Measurements from ENCODE around the gene KRTAP5-2.

The KRTAP5-2 gene

DNA sequence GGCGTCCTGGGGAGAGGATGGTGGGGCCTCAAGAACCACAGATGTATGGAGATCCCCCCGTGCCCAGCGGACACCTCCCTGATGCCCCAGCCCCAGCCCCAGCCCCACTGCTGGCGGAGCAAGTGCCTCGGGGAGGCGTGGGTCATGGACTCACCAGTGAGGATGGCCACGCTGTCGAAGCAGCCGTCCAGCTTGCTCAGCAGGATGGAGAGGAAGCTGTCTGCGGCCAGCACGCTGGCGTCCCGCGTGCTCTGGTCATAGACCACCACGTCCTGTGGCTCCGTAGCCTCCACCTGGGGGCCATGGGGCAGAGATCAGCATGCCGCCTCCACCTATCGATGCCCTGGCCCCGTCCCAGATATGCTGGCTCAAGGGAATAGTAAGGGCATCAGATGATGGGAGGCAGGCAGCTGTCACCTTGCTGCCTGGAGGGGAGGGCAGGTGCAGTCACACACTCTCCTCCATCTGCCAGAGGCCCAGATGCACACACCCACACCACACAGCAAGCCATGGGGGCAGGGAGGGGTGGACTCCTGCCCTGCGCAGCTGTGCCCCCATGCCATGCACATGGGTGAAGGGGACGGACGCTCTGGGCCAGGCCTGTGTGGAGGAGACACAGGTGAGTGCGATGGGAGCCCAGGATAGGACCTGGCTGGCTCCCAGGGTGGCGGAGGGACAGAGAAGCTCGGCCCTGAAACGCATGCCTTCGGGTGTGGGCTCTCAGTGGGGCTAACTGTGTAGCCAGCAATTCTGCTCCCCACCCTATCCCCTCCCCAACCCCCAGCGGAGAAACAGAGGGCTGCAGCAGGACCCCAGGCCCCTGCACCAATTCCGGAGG lies 34.2 kb downstream of the KRTAP5-2 start:
- TF ChIP-seq FOXP2 (optimal IDR thresholded peaks at IDR 0.05; ENCODE audit: borderline replicate concordance, extremely low read depth, extremely low read length, insufficient read depth) (no peak), POLR2AphosphoS5 (IDR thresholded peaks at IDR 0.05; ENCODE audit: low read depth, low read length) (no peak)
- TF ChIP-seq, protein P1, sequence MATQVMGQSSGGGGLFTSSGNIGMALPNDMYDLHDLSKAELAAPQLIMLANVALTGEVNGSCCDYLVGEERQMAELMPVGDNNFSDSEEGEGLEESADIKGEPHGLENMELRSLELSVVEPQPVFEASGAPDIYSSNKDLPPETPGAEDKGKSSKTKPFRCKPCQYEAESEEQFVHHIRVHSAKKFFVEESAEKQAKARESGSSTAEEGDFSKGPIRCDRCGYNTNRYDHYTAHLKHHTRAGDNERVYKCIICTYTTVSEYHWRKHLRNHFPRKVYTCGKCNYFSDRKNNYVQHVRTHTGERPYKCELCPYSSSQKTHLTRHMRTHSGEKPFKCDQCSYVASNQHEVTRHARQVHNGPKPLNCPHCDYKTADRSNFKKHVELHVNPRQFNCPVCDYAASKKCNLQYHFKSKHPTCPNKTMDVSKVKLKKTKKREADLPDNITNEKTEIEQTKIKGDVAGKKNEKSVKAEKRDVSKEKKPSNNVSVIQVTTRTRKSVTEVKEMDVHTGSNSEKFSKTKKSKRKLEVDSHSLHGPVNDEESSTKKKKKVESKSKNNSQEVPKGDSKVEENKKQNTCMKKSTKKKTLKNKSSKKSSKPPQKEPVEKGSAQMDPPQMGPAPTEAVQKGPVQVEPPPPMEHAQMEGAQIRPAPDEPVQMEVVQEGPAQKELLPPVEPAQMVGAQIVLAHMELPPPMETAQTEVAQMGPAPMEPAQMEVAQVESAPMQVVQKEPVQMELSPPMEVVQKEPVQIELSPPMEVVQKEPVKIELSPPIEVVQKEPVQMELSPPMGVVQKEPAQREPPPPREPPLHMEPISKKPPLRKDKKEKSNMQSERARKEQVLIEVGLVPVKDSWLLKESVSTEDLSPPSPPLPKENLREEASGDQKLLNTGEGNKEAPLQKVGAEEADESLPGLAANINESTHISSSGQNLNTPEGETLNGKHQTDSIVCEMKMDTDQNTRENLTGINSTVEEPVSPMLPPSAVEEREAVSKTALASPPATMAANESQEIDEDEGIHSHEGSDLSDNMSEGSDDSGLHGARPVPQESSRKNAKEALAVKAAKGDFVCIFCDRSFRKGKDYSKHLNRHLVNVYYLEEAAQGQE (IDR thresholded peaks at IDR 0.05; ENCODE audit: insufficient read depth in 1 of 2, low read depth in 2 of 2, low read length in 2 of 2): no peak

DNA sequence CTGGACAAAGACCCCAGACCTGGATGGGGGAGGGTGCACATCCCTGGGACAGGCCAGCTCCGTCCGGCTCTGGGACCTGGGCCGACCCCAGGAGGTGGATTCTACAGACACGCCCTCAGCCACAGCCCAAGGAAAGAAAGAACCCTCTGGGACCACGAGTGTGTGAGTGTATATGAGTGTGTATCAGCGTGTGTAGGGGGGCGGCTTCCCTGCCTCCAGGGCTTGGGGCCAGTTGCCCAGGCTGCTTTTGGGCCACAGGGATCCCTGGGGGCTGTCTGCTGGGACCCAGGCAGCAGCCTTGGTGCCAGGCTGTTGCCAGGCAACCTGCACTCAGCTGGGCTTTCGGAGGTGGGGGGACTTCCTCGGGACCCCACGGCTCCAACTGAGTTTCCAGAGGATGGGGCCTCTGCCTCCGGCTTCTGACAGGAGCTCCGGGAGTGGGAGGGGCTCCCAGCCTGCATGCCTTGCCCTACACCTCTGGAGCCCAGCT lies 34.9 kb downstream of the KRTAP5-2 start:
- TF ChIP-seq TAF1 (IDR thresholded peaks at IDR 0.05; ENCODE audit: borderline replicate concordance, insufficient read depth, low read length): no peak
- no peak for TF ChIP-seq POLR2AphosphoS5 (IDR thresholded peaks at IDR 0.05; ENCODE audit: low read depth, low read length)
- no peak for TF ChIP-seq SIN3A (IDR thresholded peaks at IDR 0.05; ENCODE audit: borderline replicate concordance, insufficient read depth, low read length)
- no peak for TF ChIP-seq FOXP2 (optimal IDR thresholded peaks at IDR 0.05; ENCODE audit: borderline replicate concordance, extremely low read depth, extremely low read length, insufficient read depth)
- TF ChIP-seq, protein P1 (IDR thresholded peaks at IDR 0.05; ENCODE audit: insufficient read depth in 1 of 2, low read depth in 2 of 2, low read length in 2 of 2): no peak

DNA sequence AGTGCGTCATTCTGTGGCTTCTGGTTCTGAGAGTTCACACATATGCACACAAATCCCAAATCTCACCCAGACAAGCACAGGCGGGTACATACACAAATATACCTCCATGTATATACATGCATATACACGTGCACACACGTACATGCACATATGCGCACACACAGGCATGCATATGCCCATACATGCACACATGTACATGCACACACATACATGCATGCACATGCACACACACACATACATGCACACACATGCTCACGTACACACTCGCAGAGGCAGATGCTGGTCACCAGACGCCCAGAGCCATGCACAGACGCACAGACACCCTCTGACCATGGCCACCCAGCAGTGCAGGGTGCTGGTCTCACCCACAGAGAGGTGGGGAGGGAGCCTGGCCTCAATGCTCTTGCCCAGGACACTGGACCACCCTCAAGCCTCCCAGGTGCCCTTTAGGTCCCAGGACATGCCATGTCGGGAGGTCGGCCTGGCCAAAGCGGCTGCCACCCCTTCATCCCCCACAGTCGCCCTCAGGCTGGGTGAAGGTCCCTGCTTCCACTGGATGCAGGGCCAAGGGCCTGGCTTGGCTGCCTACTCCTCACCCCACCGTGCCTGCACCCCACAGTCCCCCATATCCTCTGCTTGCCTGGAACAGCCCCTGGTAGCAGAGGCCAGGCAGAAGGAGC lies 35.5 kb downstream of the KRTAP5-2 start:
- TF ChIP-seq FOXP2 (optimal IDR thresholded peaks at IDR 0.05; ENCODE audit: borderline replicate concordance, extremely low read depth, extremely low read length, insufficient read depth) (no peak), SIN3A (IDR thresholded peaks at IDR 0.05; ENCODE audit: borderline replicate concordance, insufficient read depth, low read length) (no peak), POLR2AphosphoS5 (IDR thresholded peaks at IDR 0.05; ENCODE audit: low read depth, low read length) (no peak), TAF1 (IDR thresholded peaks at IDR 0.05; ENCODE audit: borderline replicate concordance, insufficient read depth, low read length) (no peak)
- TF ChIP-seq, protein P1 (IDR thresholded peaks at IDR 0.05; ENCODE audit: insufficient read depth in 1 of 2, low read depth in 2 of 2, low read length in 2 of 2): no peak

DNA sequence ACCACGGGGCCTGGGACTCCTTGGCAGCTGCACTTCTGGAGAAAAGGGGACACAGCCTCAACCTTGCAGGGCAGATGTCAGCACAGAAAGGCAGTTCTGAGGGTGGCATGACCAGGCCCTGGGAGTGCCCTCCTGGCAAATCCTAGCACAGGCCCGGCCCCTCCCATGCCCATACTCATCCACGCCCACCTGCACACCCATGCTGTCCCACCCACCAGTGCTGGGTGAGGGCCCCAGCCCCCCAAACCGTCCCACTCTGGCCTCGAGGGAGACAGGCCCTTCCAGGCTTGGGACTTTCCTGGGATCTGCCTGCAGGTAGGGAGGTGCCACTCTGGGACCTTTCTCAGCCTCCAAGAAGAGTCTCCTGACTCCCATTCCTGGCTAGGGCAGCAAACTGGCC lies 36.1 kb downstream of the KRTAP5-2 start:
- TF ChIP-seq, protein P1 (IDR thresholded peaks at IDR 0.05; ENCODE audit: insufficient read depth in 1 of 2, low read depth in 2 of 2, low read length in 2 of 2): no peak
- TF ChIP-seq TAF1 (IDR thresholded peaks at IDR 0.05; ENCODE audit: borderline replicate concordance, insufficient read depth, low read length): no peak
